Germinal center (tissue), 1 donor: ENCODE results near the gene CC2D1B.

Experiments used
- DNase-seq: peaks from one replicate; pipeline ENCODE4 v3.0.0; 2012; ENCODE audit warnings: mixed read lengths, low spot score

Gene CC2D1B

DNA sequence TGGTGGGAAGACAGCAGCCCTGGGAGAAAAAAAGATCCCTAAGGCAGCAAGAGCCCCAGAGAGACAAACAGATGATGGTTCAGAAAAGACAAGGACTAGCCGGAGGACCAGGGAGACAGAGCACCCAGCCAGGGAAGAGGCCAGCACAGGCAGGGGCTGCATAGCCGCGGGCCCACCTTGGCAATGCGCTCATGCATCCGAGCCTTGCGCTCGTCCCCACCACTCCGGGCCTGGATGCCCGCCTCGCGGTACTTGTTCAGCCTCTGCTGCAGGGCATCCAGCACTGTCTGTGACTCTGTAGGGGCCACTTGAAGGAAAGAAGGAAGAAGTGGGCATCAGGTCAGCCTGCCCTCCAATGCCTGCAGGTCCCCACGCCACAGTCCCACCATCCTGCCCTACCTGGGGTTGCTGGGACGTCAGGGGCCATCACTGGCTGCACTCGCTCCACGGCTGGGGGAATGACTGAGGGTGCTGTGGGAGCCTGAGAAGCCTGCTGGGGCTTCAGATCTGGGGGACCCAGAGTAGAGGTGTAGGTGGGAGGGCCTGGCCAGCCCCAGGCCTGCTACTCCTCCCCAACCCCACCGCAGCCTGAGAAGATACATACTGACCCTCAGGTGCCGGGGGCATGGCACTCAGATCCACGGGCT lies 7.0 kb downstream of the CC2D1B start:
- no peak for DNase-seq

DNA sequence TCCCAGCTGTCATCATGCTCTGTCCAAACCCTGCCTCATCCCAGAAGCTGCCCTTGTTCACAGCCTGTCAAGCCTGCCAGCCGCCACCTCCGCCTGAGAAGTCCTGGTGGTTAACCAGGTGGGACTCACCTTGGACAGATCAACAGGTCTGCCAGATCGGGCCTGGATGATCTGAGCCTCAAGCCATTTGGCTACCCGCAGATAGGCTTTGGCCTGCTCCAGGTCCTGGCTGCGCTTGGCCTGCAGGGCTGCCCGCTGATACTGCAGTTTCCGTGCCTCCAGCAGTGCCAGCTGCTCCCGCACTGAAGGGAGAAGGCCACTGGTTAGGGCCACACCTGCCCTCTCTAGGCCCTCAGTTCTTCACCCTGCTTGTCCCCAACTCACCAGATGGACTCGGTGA lies 8.6 kb downstream of the CC2D1B start:
- no peak for DNase-seq

DNA sequence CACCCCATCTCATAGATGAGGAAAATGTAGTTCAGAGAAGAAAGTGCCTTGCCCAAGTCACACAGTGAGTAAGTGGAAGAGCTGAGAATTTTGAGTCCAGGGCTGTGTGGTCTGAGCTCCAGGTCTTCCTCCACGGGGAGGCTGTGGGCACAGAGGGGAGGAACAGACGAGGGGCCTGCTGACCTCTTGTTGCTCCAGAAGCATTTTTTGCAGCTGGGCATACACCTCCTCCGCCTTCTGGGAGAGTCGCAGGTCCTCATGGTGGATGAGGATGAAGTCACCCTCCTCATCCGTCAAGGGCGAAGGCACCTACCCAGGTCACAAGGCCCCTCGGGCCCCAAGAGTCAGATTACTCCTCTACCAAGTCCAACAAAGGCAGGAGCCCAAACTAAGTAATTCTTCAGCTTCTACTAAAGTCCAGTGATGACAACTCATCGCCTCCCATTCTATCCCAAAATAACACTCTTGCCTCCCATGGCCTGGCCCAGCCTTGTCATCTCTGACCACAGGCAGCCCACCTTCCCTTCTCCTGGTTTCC lies 9.1 kb downstream of the CC2D1B start:
- DNase-seq, result no peak

DNA sequence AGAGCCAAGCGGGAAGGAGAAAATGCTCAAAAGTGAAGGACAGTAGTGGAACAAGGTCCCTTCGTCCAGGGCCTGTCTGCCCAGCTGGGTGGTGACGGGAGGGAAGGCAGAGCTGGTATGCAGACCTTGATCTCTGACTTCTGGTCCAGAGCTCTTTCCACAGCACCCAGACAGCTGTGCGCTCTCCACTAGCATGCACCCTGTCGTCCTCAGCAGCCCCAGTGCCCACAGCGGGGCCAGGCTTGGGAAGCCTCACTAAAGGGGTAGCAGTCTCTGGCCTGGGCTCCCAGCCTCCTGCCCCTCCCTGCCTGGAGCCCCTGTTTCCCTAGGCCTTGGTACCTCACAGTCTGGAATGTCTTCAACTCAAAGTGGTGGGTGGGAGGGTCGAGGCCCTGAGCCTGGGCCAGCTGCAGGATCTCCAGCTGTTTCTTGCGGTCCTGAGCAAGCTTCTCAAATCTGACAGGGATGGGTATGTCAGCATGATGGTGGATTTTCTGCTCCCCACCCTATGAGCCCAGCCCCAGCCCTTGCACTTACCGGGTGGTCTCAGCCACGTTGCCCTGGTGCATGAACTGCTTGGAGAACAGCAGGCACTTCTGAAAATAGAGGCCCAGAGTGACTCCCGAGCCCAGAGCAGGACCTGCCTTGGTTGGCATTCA lies 10.0 kb downstream of the CC2D1B start:
- DNase-seq, result no peak

DNA sequence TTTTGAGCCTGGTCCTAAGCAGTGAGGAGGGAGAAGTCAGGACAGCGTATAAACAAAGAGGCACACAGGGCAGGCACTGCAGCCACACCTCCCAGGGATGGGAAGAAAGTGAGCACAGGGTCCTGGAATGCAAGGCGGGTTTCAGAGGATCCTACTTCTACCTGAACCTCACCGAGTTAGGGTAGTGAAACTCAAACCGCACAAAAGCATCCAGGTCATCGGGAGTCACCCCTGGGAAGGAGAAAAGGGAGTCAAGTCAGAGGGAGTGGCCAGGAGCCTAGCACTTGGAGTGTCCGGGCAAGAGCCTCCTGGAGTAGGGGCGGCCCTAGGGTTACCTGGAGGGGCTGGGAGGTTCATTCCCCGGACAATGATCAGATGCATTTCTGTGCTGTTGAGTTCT lies 10.6 kb downstream of the CC2D1B start:
- DNase-seq, result no peak

DNA sequence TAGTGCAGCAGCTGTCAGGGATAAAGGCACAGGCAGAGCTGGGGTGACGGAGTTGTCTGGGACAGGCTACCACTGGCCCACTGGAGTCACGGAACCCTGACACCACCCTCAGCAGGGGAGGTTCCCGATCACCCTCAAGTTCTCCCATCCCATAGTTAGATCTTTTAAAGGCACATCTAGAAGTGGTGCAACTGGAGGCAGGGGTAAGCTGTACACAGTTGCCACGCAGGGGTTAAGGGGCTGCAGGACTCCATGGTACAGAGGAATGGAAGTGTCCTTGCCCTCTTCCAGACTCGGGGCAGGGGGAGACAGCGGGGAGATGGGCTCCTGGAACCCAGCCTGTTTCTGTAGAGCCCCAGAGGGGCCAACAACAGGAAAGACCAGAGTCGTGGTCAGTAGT lies 13.3 kb downstream of the CC2D1B start:
- no peak for DNase-seq

DNA sequence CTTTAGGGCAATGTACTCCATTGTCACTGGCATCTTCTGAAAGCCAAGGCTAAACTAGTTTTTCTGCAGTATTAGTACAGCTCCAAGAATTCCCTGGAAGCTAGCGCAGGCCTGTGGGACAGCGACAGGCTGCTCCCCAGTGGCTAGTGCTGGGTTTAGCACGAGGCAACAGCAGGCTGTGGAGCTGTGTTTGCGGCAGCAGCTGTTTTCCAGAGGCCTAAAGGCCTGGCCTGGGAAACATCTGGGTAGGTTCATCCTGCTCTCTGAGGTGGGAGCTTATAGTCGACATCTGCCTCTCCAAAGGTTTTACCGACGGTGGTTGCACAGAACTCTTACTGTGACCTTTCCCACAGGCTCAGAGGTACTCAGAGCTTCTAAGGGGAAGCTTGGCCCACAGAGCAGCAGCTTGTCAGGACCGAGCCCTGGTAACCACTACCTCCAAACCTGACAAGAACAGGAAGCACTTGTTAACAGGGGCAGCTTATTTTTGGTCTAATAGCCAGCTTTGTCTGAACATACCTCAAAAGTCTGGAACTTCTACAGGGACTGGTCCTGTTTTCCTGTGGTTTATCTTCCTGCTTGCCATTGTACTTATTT lies 17.2 kb downstream of the CC2D1B start:
- no peak for DNase-seq

DNA sequence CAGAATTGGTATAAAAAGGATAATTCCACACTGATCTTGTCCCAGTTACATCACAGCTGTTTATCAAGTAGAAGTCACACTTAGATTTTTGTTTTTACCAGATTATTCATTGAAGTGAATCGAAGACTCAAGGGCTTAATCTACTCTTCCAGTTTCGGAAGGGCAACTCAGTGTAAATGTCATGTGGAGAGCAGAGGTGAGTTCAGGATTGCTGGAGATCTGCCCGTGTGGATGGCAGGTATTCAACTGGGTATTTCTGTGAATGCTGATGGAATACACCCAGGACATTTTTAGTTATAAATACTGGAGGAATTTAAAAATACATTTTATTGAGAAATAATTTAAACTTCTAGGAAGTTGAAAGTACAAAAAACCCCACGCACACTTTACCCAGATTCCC lies 19.4 kb downstream of the CC2D1B start:
- DNase-seq, result no peak

DNA sequence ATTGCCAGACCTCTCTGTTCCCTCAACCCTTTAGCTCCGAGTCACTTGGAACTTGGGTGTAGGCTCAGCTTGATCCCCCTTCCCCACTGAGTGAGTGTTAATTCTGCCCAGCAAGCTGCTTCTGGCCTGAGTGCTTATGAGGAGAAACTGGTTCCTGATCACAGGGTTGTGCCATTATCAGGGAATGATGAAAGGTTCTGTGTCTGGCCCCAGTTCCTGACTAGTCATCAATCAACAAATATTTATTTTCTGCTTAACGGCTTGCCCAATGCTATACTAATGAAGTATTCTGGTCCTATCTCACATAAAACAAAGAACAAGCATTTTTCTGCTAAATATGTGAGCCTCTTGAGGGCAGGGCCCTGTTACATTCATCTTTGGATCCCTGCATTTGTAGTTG lies 20.8 kb downstream of the CC2D1B start:
- DNase-seq, result no peak

DNA sequence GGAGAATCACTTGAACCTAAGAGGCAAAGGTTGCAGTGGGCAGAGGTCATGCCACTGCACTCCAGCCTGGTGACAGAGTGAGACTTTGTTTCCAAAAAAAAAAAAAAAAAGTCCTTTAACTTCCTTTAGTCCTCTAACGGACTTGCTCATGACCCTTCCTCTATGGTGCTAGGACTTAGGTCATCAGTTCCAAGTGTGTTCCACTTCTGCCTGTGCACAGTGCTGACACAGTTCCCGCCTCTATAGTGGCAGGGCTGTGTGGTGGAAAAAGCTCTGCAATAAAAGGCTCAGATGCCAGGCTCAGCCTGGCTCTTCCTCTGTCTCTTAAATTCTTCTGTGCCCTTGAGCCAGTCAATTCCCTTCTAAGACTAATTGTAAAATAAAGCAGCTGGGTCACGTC lies 22.0 kb downstream of the CC2D1B start:
- no peak for DNase-seq

DNA sequence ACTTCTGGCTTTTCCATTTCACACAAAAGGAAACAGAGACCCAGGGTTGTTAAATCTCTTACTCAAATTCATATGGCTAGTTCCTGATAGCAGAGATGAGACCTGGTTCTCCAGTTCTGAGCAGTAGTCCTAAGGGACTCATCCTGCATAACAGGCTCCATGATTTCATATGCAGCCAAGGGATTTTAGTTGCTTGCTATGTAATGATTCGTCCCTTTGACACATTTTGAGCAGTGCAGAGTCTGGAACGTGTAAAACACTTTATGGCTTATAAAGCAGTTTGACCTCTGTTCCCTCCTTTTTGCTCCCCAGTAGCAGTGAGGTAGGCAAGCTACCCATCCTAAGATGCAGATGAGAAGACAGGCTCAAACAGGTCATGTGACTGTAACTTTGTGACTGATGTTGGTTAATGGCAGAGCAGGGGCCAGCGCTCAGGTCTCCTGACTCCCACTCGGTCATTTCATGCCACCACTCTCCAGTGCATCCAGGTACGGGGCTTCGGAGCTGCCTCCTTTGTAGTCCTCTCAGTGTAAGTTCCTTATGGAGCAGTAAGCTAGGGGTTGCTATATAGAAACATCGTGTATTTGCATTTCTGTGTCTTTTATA lies 24.2 kb downstream of the CC2D1B start:
- no peak for DNase-seq

DNA sequence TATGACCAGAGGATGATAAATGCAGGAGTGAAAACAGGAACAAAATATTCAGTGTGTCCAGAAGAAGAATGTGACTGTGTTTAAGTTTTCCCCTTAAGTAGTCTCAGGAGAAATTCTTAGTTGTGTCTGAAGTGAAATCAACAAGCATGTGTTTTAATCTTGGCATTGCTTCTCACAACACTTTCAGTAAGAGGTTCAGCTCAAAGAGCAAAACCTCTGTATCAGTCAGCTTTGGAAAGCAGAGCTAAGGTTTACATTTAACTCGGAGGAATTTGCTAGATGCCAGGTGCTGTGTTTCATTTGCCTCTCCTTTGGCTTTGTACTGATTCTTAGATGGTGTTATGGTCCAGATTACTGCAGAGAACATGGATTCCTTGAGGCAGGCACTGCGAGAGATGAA lies 28.6 kb downstream of the CC2D1B start:
- DNase-seq, result no peak

DNA sequence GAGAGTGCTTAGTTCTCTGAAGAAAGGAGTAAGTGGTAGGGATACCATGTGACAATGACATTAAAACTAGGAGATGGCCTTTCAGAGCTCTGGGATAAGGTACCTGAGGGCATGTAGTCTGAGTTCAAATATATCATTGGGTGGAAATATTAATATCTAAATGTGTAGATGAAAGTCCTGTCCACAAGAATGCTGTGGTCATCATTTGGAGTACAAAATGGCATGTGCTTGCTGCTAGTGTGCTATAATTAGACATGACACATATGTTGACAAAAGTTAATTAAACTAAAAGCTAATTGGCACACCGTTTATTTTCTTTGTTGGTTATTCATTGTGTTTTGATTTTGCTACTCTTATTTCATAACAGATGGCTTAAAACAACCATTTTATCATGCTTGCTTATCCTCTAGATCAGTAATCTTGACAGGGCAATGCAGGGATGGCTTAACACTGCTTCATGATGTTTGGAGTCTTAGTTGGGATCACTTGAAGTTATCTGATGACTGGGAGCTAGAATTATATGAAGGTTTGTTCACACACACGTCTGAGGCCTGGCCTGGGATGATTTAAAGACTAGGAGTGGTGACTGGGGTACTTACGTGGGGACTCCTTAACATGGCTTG lies 31.0 kb downstream of the CC2D1B start:
- no peak for DNase-seq

DNA sequence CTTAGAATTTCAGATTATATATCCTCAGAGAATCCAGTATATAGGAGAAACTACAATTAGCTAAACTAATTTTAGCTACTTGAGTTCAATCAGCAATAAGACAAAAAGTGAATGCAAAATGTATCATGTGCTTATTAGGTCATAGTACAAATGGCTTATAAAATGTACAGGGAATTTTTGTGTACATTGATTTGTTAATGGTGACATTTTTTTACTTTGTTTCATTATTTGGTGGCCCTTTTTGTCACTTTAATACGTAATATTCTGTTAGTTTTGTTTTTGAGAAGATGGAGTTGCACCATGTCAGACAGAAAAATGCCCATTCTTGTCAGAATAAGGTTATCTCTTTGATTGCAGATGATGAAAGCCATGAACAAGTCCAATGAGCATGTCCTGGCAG lies 33.6 kb downstream of the CC2D1B start:
- no peak for DNase-seq

DNA sequence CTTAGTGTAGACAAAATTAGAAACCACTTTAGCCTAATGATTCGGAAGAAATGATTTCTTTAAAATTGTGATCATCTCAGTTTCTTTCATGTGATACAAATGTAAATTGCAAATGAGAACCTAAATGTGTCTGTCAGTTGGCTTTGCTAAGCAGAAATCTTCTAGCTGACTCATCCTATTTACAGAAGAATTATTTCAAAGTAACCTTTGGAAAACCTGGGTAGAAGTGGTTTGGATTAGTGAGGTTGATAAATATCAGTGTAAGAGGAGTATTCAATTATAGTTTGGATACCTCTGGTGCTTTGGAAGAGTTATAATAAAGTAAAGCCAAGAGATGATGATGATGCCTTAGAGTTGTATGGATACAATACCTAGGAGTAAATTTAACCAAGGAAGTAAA lies 37.4 kb downstream of the CC2D1B start:
- DNase-seq, result no peak

DNA sequence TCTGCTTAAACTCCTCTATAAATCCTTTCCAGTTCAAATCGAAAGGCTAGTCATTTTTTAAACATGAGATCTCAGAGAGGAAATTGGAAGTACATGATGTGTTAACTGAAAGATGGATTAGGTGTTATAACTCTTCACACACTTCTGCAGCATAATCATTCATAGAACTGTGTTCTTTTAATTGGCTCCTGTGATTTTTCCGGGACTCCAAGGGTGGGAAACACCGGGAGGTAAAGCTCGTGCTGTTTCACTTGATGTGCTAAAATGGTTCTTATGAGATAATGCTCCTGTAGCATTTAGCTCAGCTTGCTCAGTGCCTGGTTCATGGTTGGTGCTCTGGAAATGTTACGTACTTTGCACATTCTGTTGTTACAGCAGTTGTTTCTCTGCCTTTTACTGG lies 40.2 kb downstream of the CC2D1B start:
- no peak for DNase-seq

DNA sequence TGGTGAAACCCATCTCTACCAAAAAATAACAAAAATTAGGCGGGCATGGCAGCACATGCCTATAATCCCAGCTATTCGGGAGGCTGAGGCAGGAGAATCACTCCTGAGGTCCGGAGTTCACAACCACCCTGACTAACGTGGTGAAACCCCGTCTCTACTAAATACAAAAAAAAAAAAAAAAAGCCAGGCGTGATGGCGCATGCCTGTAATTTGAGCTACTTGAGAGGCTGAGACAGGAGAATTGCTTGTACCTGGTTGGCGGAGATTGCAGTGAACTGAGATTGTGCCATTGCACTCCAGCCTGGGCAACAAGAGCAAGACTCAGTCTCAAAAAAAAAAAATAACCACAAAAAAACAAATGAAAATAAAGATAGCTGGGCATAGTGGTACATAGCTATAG lies 42.3 kb downstream of the CC2D1B start:
- DNase-seq, result no peak

DNA sequence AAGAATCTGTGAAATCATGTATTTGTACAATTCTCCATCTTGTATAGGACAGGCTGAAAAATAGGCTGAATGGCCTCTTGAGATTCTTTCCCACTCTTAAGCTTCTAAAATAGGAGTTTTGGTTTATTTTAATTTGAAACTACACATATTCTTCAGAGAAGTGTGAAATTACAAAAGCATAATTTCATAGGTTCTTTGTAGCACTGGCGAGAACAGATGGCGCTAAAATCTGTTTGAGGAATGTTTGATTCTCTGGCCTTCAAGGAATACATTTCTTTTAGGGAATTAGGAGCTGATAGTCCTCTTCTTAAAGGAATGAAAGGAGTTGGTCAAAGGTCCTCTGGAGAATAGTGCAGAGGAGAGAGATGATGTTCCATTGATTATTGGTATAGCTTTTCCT lies 44.9 kb downstream of the CC2D1B start:
- no peak for DNase-seq

DNA sequence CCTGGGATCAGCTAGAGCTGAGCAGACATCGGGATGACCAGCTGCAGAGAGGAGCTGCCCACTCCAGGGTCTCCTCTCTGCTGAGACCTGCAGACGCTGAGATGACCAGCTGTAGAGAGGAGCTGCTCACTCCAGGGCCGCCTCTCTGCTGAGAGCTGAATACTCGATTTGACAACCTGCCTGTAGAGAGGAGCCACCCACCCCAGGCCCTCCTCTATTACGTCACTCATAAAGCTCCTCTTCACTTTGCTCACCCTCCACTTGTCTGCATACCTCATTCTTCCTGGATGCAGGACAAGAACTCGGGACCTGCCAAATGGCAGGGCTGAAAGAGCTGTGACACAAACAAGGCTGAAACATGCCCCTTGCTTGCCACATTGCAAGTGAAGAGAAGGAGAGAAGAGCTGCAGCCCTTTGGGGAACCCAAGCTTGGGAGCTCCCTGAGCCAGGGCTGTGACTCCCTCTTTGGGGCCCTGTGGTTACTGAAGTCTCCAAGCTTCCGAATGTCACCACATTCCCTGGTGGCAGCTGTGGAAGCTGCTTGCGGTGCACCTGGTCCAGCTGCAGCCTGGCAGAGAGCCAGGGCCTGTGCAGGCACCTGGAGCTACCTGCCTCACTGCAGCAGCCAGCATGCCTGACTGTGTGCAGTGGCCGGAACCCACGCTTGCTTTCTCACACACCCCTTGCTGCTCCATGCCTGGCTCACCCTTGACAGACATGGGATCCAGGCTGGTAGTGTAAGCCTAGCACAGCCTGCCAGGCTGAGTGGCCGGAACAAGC lies 59.6 kb downstream of the CC2D1B start:
- no peak for DNase-seq

DNA sequence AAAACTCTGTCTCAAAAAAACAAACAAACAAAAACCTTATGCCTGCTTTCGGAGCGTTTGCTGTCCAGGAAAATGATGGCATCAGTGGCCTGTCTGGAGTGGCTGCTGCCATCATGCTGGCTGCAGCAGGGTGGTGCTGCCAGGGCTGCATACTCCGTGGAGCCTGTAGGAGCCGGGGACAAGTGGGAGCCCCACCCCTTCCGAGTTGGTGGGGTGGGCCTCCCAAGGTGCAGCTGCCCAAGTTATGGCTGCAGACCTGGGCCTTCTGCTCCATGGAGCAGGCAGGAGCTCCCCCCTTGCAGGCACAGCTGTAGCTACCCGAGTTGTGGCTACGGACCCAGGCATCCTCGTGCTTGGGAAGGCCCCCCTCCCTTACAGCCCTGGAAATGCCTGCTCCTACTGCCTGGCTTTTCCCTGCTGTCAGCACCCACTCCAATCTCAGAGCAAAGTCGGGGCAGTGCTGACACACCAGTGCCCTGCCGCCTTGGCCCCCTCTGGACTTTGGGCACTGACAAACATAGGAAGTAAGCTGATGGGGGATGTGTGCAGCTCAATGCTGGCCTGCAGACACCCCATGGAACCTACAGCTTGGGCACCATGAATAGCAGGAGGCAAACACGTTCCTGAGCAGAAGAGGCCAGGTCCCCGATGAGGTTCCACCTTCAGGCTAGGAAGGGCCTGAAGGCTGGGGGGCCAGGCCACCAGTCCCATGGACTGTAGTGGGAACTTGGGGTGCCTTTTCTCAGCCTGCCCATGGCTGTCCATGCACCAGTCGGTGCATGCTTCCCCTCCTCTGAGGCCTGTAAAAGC lies 60.4 kb downstream of the CC2D1B start:
- no peak for DNase-seq
